Gastroesophageal sphincter (tissue), 3 donors: ENCODE data around the gene CASP8.

Experiments
- CTCF ChIP-seq, 4 experiments: fragments of 200-600 bp in 2 of 4; fragments of 450-650 bp in 2 of 4; sonication (generic) in 1 of 4; IDR thresholded peaks; one replicate each; pipeline ENCODE4 v1.5.1; 2017 to 2019; ENCODE audit warnings: antibody characterized with exemption in 4 of 4, mild to moderate bottlenecking in 2 of 4, moderate library complexity in 2 of 4
- POLR2A ChIP-seq, 2 donors: fragments of 450-650 bp; IDR thresholded peaks; one replicate each; pipeline ENCODE4 v1.6.1; 2017; ENCODE audit warnings: antibody characterized with exemption in 2 of 2, mild to moderate bottlenecking in 2 of 2, moderate library complexity in 1 of 2

- TF ChIP-seq CTCF (IDR thresholded peaks at IDR 0.05) (peak in 2 of 4 experiments; percentile 15 to 16), POLR2A (IDR thresholded peaks at IDR 0.05) (no peak)
These were observed 2.2 kb upstream of the CASP8 start for GRCh38 chr2:201257956-201258665.
